Cardiac fibroblast (primary cell): ENCODE results near the gene DLX1.
A peak's percentile ranks its signal among the peaks of the same experiment; 100 is the strongest.

ENCODE experiments used
- DNase-seq, 2 donors: peaks; one replicate each; pipeline versions ENCODE4 v3.0.0 to v3.0.0-alpha.2; 2010; ENCODE audit warnings: low read depth in 2 of 2
- H3K4me3 ChIP-seq, 2 donors: replicated peaks in 1 of 2; 1 replicate in 1 of 2; 2 replicates in 1 of 2; pipeline ENCODE4 v1.5.1; 2011; ENCODE audit warnings: low read depth in 2 of 2, low read length in 2 of 2, mild to moderate bottlenecking in 2 of 2, moderate library complexity in 1 of 2
- CTCF ChIP-seq: IDR thresholded peaks from one replicate; pipeline ENCODE4 v1.5.1; 2011; ENCODE audit warnings: low read depth, mild to moderate bottlenecking, low read length, inconsistent platforms

Gene DLX1

GRCh38 chr2:172103471-172104272, 18.4 kb downstream of the DLX1 start:
- peak; percentile 92 for DNase-seq
- peak overlapping the region in 1 of 2 donors; percentile 63 for H3K4me3 ChIP-seq

GRCh38 chr2:172105471-172106107, 20.3 kb downstream of the DLX1 start:
- H3K4me3 ChIP-seq = peak overlapping the region; percentile 51 to 57
- TF ChIP-seq CTCF = no peak
- no peak for DNase-seq

More at GRCh38 chr2:172103471-172104272, 18.4 kb downstream of the DLX1 start:
- peak; percentile 95 for TF ChIP-seq CTCF

GRCh38 chr2:172106108-172106961, 21.0 kb downstream of the DLX1 start:
- H3K4me3 ChIP-seq = peak overlapping the region; percentile 51 to 57
- TF ChIP-seq CTCF = peak; percentile 60
- DNase-seq = peak; percentile 52 to 62

GRCh38 chr2:172107690-172108586, 22.6 kb downstream of the DLX1 start:
- H3K4me3 ChIP-seq = no peak overlapping the region
- no peak for TF ChIP-seq CTCF
- DNase-seq = no peak

GRCh38 chr2:172108587-172108930, 23.3 kb downstream of the DLX1 start:
- TF ChIP-seq CTCF = no peak
- H3K4me3 ChIP-seq = no peak overlapping the region
- DNase-seq = no peak

- no peak for TF ChIP-seq CTCF
- no peak for DNase-seq
- H3K4me3 ChIP-seq = no peak overlapping the region
These were observed 24.1 kb downstream of the DLX1 start for GRCh38 chr2:172109256-172109987.
